Measurements from ENCODE around the gene DENND4C.

DENND4C gene

GRCh38 chr9:19229595-19230354, 718 bp upstream of the DENND4C start:
- Histone ChIP-seq H3K27ac (peak overlapping the region; percentile 94 to 95), H3K4me3 (peak overlapping the region; percentile 65 to 94), H3K27me3 (no peaks in the 10 kb centered on the region), H3K9me3 (no peaks in the 10 kb centered on the region), H3K36me3 (no peaks in the 10 kb centered on the region), H3K4me1 (peaks cover 0 to 30% (median 7%) of the 10 kb centered on the region in 4 donors)
- intact Hi-C loops (cut with DNase I; ENCODE audit: low total_unique reads) = loop anchor here (10.0 kb wide), 1 partner anchor 225 kb away; no protein-coding TSS in a partner anchor
- no peak for DNase-seq
- no peak for TF ChIP-seq CTCF (IDR thresholded peaks at IDR 0.05)

- DNase-seq = peak in 1 of 2 donors; percentile 32
- Histone ChIP-seq H3K4me1 (peaks cover 0 to 30% (median 7%) of the 10 kb centered on the region in 4 donors), H3K27me3 (no peaks in the 10 kb centered on the region), H3K27ac (peak overlapping the region; percentile 94 to 95), H3K4me3 (peak overlapping the region; percentile 65 to 94), H3K36me3 (no peaks in the 10 kb centered on the region), H3K9me3 (no peaks in the 10 kb centered on the region)
- intact Hi-C loops (cut with DNase I; ENCODE audit: low total_unique reads) = loop anchor here (10.0 kb wide), 1 partner anchor 223 kb away; no protein-coding TSS in a partner anchor
- no peak for TF ChIP-seq CTCF (IDR thresholded peaks at IDR 0.05)
Observed at GRCh38 chr9:19231126-19231903, 822 bp downstream of the DENND4C start.

- H3K27ac ChIP-seq = peak overlapping the region; percentile 94 to 95
Observed at GRCh38 chr9:19231904-19232822, 1.7 kb downstream of the DENND4C start.

DNA sequence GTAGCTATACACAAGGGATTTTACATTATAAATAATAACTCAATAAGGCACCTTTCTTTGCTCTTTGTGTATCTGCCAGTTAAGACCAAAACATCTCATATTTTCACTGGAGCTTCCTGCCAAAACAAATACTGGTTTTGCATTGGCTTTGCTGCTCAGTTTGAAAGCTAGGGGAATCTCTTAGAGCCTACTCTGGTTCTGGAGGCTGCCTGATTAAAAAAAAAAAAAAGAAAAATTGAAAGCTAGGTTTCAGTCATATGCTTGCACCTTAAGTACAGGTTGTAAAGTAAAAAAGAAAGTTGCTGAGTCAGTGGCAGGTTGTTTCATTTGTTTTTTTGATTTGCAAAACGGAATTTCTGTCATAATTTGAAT, 2.3 kb downstream of the DENND4C start:
- Histone ChIP-seq H3K27ac (peak overlapping the region in 1 of 2 donors; percentile 14), H3K4me1 (peaks cover 0 to 34% (median 7%) of the 10 kb centered on the region in 4 donors), H3K9me3 (no peaks in the 10 kb centered on the region), H3K27me3 (no peaks in the 10 kb centered on the region), H3K4me3 (peak overlapping the region; percentile 65 to 94), H3K36me3 (no peaks in the 10 kb centered on the region)
- DNase-seq = no peak
- intact Hi-C loops (cut with DNase I; ENCODE audit: low total_unique reads) = loop anchor here (10.0 kb wide), 1 partner anchor 222 kb away; no protein-coding TSS in a partner anchor
- no peak for TF ChIP-seq CTCF (IDR thresholded peaks at IDR 0.05)

More at GRCh38 chr9:19231904-19232822, 1.7 kb downstream of the DENND4C start:
- H3K9me3 ChIP-seq = no peaks in the 10 kb centered on the region
- no peak for DNase-seq
- no peaks in the 10 kb centered on the region for H3K36me3 ChIP-seq
- intact Hi-C loops (cut with DNase I; ENCODE audit: low total_unique reads) = loop anchor here (10.0 kb wide), 1 partner anchor 223 kb away; no protein-coding TSS in a partner anchor
- peaks cover 0 to 31% (median 7%) of the 10 kb centered on the region in 4 donors for H3K4me1 ChIP-seq
- H3K4me3 ChIP-seq = peak overlapping the region; percentile 65 to 94
- H3K27me3 ChIP-seq = no peaks in the 10 kb centered on the region
- TF ChIP-seq CTCF (IDR thresholded peaks at IDR 0.05) = no peak

GRCh38 chr9:19233344-19233743, 2.9 kb downstream of the DENND4C start:
- no peak for DNase-seq
- no peaks in the 10 kb centered on the region for H3K27me3 ChIP-seq
- H3K36me3 ChIP-seq = no peaks in the 10 kb centered on the region
- H3K9me3 ChIP-seq = no peaks in the 10 kb centered on the region
- H3K27ac ChIP-seq = peak overlapping the region in 1 of 2 donors; percentile 14
- H3K4me3 ChIP-seq = no peak overlapping the region
- intact Hi-C loops (cut with DNase I; ENCODE audit: low total_unique reads) = loop anchor here (10.0 kb wide), 1 partner anchor 221 kb away; no protein-coding TSS in a partner anchor
- peaks cover 0 to 34% (median 7%) of the 10 kb centered on the region in 4 donors for H3K4me1 ChIP-seq
- TF ChIP-seq CTCF (IDR thresholded peaks at IDR 0.05) = no peak

All from tibial artery (tissue), 4 donors.